IPS-NIHi7 (cell line): Measurements from ENCODE around the gene INPP5D.

Source experiments
- DNase-seq: peaks from one replicate; pipeline ENCODE4 v3.0.0; 2012; ENCODE audit warnings: mixed read lengths; ENCODE audit errors: extremely low spot score

INPP5D gene

GRCh38 chr2:233234996-233235395 is 174.9 kb downstream of the INPP5D start:
- DNase-seq: no peak

DNA sequence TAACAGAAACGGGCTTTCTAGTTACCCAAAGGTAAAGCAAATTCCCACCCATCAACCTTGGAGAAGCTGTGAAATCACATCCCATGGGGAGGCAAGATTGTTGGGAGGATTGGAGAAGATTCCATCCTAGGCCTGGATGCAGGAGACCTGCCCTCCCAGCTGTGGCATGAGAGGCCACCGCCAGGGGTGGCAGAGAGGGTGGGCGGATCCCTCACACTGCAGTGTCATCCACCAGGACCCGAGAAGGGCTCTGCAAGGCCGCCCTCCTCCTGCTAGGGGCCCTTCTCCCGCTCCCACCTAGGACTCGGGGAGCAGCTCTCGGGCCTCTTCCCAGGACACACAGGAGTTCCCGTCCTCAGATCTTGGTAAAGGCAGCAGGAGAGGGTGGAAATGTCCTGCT is 175.8 kb downstream of the INPP5D start:
- peak; percentile 55 for DNase-seq

DNA sequence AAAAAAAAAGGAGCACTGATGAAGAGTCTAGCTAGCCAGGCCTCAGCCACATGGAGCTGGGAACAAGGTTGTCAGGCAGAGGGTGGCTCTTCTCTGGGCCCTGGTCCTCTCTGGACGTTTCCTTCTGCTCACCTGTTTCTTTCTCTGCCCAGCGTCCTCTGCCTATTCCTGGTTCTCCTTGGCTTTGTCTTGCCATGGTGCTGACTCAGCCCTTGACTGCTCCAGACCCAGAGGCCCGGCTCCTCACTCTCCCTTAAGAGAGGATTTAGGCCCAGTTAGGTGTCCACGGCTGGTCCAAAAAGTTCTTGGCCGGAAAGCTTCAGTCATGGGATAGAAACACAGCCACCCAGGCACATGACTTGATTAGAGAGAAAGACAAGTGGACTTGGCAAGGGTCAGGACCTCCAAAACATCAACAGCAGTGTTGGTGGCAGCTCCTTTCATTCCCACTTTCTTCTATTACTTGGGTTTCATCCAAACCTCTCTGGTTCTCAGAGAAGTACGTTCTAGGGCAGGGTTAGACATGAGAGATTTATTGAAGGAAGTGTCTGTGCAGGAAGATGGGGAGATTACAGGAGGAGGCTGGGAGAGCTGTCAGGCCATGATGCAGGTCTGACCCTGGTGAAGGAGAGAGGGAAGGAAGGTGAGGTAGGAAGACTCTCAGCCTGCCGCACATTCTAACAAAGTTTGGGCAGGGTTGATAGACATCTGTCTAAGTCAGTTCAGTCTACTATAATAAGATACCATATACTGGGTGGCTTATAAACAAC is 176.9 kb downstream of the INPP5D start:
- no peak for DNase-seq

DNA sequence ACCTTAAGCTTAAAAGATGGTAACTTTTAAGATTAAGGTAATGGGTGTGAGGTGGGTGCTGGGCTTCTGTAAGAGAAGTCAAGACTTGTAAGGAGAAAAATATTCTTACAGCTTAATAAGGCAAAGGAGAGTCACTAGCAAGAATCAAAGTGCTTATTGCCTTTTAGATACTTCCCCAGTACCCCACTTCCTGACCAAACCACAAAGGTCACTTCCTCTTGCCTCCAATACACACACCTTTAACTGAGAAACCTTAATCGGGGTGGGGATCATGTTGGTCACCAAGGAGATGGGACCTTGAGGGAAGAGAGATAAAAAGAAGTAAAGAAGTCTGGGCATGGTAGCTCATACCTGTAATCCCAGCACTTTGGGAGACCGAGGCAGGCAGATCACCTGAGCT is 180.8 kb downstream of the INPP5D start:
- no peak for DNase-seq

- DNase-seq: no peak
These were observed 181.7 kb downstream of the INPP5D start for GRCh38 chr2:233241803-233242202.

DNA sequence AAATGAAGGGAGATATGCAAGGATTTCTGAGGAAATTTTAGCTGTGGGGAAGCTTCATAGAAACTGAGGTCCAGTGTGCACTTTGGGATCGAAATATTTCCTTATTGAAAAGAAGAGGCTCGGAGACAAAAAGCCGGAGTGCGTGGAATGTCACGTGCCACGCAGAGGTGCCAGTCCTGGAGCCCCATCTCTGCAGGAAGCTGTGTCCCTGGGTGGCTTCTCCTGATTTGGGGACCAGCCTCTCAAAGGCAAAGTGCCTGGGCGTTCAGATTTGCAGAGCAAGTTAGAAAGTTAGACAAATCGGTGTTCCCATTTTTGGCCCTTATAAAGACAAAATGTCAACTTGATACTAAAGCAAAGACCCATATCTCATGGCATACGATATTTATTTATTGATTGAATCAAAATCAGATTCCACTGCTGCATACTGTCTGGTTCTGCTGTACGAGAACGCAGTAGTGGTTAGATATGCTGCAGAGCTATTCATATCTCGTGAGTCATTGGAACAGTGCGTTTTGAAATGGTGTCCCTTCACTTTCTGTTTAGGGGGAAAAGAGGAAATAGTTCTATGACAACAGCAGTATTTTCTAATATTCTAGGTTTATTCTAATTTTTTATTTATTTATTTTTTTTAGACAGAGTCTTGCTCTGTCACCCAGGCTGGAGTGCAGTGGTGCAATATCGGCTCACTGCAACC is 182.2 kb downstream of the INPP5D start:
- no peak for DNase-seq

DNA sequence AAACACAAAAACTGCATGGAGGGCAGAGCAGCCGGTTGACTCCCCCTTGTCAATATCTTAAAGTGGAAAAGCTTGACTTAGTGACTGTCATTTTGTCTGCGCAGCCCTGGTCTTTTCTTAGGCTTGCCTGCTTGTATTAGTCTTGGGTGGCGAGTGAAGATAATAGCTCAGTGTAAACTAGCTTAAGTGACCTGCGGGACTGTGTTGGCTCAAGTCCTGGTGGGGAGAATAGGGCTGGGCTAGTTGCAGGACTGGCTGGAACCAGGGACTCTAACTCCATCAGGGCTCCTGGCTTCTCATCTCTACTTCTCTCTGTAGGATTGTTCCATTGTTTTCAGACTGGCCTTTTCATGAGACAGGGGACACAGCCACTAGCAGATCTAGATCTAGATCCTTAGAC is 183.2 kb downstream of the INPP5D start:
- no peak for DNase-seq

- no peak for DNase-seq
These were observed 184.7 kb downstream of the INPP5D start for GRCh38 chr2:233244818-233245217.

- no peak for DNase-seq
These were observed 185.3 kb downstream of the INPP5D start for GRCh38 chr2:233245406-233245805.

DNA sequence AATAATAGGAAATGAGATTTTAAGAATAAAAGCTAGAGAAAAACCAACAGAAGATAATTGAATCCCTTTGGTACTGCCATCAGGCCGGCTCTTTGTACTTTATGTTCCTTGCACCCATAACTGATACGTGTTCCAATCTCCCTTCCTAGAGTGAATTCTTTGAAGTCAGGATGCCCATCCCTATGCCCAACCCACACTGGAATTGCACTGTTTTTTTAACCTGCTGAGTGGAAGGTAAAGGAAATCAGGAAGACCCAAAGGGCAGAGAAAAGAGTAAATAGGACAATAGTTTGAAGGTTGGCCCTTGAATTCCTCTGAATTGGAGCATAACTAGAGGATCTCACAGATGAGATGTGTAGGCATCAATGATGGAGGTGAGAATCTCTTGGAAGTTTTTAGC is 187.0 kb downstream of the INPP5D start:
- DNase-seq: no peak

DNA sequence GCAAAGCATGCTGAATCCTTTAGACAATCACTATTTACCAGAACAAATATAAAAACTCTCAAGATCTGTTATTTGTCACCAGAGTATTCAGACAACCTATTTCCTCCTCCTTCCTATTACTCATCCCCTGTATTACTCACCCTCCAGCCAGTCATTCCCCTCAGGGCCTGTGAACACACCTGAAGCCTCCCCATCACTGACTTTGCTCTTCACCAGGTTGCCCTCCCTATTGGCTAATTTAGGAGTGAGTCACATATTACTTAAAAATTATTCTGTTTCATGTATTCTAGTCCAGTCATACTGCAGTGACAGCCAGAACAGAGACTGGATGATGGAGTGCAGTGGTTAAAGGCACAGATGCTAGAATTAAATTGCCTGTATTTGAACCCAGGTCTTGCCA is 187.6 kb downstream of the INPP5D start:
- no peak for DNase-seq

GRCh38 chr2:233248999-233249398 is 188.9 kb downstream of the INPP5D start:
- no peak for DNase-seq

- DNase-seq: no peak
These were observed 190.4 kb downstream of the INPP5D start for GRCh38 chr2:233250568-233250967.

GRCh38 chr2:233250985-233251305 is 190.8 kb downstream of the INPP5D start:
- DNase-seq: no peak

- DNase-seq: peak; percentile 100
These were observed 191.4 kb downstream of the INPP5D start, which contains the start of gene ATG16L1 for GRCh38 chr2:233251306-233252116. Gene ATG16L1 (plus strand): TSS chr2:233251673. CDS start chr2:233251828, 155 bp downstream.

GRCh38 chr2:233252227-233252626 is 192.1 kb downstream of the INPP5D start:
- no peak for DNase-seq

DNA sequence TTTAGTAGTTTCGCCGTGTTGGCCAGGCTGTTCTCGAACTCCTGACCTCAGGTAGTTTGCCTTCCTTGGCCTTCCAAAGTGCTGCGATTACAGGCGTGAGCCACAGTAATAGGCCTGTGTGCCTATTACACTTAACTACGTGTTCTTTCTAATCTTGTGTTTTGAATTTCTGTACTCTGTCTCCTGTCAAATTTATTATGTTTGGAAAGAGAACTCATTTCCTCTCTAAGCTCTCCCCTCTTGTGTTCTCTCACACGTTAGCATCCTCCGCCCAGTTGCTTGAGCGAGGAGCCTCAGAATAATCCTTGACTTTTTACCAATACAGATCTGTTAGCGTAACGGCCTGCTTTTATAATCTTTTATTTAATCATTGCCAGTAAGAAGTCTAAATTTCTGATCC is 195.0 kb downstream of the INPP5D start:
- DNase-seq: no peak

DNA sequence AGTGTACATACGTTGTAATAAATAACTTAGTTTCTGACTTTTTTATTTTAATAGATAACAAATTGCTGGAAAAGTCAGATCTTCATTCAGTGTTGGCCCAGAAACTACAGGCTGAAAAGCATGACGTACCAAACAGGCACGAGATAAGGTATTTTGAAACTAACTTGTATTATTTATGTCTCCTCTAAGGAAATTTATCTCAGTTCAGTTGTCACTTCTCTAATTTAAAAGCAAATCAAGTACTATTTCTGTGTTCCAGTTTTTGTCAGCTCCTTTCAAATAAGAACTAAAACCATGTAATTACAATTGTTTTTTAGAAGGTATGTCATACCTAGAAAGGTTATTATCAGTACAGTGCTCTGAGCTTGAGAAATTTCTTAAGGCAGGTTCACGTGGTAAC is 195.9 kb downstream of the INPP5D start:
- no peak for DNase-seq
